Measurements from ENCODE around the gene ADAT3.

DNA sequence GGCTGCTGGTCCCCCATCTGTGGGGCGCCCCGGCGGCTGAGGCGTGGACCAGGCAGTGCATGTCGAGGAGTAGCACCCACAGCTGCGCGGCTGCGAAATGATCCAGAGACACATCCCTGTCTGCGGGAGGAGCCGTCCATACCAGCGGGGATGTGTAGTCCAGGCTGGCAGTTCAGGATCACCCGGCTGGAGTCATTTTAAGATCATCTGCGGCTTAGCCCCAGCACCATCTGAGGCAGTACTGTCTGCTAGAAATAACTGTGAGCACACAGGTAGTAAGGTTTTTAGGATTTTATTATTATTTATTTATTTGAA, 3.1 kb downstream of the ADAT3 start:
- TF ChIP-seq POLR2AphosphoS5 (IDR thresholded peaks at IDR 0.05; ENCODE audit: borderline replicate concordance, low read depth, low read length), result no peak
- TF ChIP-seq EZH2 (IDR thresholded peaks at IDR 0.05), result no peak
- no peak for TF ChIP-seq FOXP2 (optimal IDR thresholded peaks at IDR 0.05; ENCODE audit: control extremely low read depth, extremely low read length, insufficient read depth)
